Measurements from ENCODE around the gene AMIGO3.

GRCh38 chr3:49706456-49707112 is 12.9 kb downstream of the AMIGO3 start:
- TF ChIP-seq CTCF (IDR thresholded peaks at IDR 0.05) (no peak), EZH2 (IDR thresholded peaks at IDR 0.05; ENCODE audit: borderline replicate concordance, insufficient read depth, low read depth, low read length, poor library complexity, severe bottlenecking) (no peak)

Measured in B cell (primary cell).